CD4-positive, alpha-beta T cell treated with Interleukin-10 for 1 hour (primary cell): ENCODE results near the gene CTNNA2.

Source experiments
- DNase-seq: peaks from one replicate; pipeline ENCODE4 v3.0.0-alpha.2; 2020

The CTNNA2 gene

GRCh38 chr2:79793006-79793405 lies 280.2 kb downstream of the CTNNA2 start:
- no peak for DNase-seq

GRCh38 chr2:79796641-79797040 lies 283.8 kb downstream of the CTNNA2 start:
- no peak for DNase-seq

- no peak for DNase-seq
Observed at GRCh38 chr2:79798776-79799175, 285.9 kb downstream of the CTNNA2 start.

GRCh38 chr2:79799729-79800128 lies 286.9 kb downstream of the CTNNA2 start:
- DNase-seq, result no peak

GRCh38 chr2:79801082-79801481 lies 288.2 kb downstream of the CTNNA2 start:
- DNase-seq, result no peak

- DNase-seq, result no peak
Observed at GRCh38 chr2:79817288-79817687, 304.4 kb downstream of the CTNNA2 start.

- no peak for DNase-seq
Observed at GRCh38 chr2:79820281-79820680, 307.4 kb downstream of the CTNNA2 start.

GRCh38 chr2:79822136-79822535 lies 309.3 kb downstream of the CTNNA2 start:
- DNase-seq, result no peak

- DNase-seq, result no peak
Observed at GRCh38 chr2:79824086-79824786, 311.4 kb downstream of the CTNNA2 start.

GRCh38 chr2:79827881-79828280 lies 315.0 kb downstream of the CTNNA2 start:
- no peak for DNase-seq

GRCh38 chr2:79830501-79830900 lies 317.6 kb downstream of the CTNNA2 start:
- DNase-seq, result no peak

- DNase-seq, result no peak
Observed at GRCh38 chr2:79831961-79832360, 319.1 kb downstream of the CTNNA2 start.

GRCh38 chr2:79832511-79833234 lies 319.8 kb downstream of the CTNNA2 start:
- DNase-seq, result no peak

- DNase-seq, result no peak
Observed at GRCh38 chr2:79833235-79833878, 320.5 kb downstream of the CTNNA2 start.

GRCh38 chr2:79835911-79836310 lies 323.1 kb downstream of the CTNNA2 start:
- no peak for DNase-seq

GRCh38 chr2:79844011-79844410 lies 331.2 kb downstream of the CTNNA2 start:
- no peak for DNase-seq

GRCh38 chr2:79846878-79847277 lies 334.0 kb downstream of the CTNNA2 start:
- DNase-seq, result no peak

GRCh38 chr2:79849241-79849640 lies 336.4 kb downstream of the CTNNA2 start:
- DNase-seq, result no peak

- no peak for DNase-seq
Observed at GRCh38 chr2:79849949-79850348, 337.1 kb downstream of the CTNNA2 start.

- no peak for DNase-seq
Observed at GRCh38 chr2:79850912-79851311, 338.1 kb downstream of the CTNNA2 start.

- DNase-seq, result no peak
Observed at GRCh38 chr2:79855264-79856006, 342.6 kb downstream of the CTNNA2 start.

GRCh38 chr2:79857888-79858287 lies 345.0 kb downstream of the CTNNA2 start:
- DNase-seq, result no peak
